Activated T-cell treated with anti-CD3 and anti-CD28 coated beads for 24 hours (primary cell): Measurements from ENCODE around the gene LRRIQ4.

Source experiments
- DNase-seq: peaks from one replicate; pipeline ENCODE4 v3.0.0-alpha.2; 2020; ENCODE audit warnings: low read depth

Gene LRRIQ4

DNA sequence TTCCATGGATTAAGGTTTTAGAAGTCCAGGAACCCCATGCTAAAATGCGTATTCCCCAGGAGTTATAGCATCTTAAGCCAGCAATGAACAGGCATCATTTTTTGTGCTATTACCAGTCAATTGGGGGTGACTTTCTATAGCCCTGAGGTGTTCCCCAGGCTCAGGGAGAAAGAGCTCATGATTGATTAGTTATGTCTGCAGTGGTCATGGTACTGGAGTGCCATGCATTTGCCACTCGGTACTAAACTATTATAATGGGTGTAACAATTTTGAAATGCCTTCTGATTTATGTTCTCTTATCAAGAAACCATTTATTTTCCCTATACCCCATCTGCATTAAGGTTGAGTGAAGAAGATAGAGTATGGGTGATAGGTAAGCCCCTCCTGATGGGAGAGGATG lies 45.1 kb downstream of the LRRIQ4 start:
- DNase-seq = no peak

DNA sequence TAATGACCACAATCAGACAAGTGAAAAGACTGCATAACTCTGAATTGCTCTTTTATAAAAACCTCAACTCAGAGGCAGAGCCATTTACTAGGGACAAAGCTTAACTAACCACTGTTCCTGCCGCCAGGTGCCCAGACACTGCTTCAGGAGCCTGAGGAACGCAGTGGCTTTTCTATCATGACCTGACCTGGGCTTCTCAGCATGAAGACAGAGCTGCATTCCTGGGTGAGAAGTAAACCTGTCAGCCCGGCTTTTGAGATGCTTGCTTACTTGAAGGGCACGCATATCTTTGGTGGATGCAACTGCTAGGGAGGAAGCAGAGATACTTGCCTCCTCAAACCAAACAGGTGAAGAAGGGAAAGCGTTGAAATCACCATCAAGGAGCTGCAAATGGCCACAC lies 49.2 kb downstream of the LRRIQ4 start:
- no peak for DNase-seq

DNA sequence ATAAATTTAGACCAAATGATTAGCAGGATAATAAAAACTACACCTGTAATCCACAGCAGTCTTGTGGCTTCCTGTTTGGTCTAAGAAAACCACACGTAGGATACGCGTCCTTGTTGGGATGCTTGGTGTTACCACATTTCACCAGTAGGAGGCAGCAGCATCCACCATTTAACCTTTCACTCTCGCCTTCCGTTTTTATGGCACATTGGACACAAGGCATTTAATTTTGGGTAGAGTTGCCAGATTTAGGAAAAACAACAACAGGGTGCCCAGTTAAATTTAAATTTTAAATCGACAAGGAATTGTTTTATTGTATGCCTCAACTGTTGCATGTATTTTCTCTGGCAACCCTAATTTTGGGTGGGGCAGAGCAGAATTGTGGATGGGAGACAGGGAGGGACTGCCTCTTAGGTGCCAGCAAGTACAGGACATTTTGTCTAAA lies 50.8 kb downstream of the LRRIQ4 start:
- peak; percentile 49 for DNase-seq

DNA sequence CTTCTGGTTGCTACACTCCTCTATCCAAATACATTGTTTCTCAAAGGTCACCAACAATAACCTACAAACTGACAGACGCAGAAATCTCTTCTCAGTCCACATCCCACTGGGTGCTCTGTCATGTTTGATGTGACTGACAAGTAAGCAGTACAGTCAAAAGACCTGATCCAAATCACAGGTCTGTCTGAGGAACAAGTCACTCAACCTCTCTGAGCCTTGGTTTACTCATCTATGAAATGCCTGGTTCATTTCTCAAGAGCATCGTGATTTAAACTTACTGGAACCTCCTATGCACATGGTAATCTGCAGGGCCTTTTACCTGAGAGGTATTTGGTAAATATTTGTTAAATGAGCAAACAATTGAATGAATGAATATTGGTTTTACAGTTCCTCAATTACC lies 51.6 kb downstream of the LRRIQ4 start:
- no peak for DNase-seq

DNA sequence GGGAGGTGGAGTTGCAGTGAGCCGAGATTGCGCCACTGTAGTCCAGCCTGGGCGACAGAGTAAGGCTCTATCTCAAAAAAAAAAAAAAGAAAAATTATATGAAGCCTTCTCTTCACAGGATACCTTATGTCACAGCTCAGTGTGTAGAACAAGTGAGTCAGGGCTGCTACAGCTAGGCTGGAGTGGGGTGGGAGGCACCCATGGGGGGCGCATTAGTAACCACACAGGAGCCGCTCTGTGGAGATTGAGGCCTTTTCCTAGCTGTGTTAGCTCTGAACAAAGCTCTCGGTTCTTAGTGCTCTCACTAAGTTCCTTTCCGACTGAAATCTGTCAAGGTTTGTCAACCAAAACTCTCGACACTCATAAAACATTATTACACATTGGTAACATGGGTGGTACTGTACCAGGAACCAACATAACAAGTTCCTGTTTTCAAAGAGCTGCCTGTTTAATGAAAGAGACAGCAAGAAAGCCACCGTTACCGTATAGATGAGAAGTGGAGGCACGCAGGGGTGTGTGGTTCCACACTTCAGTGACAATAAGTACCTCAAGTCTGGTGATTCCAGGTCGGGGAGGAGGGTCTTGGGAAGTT lies 52.6 kb downstream of the LRRIQ4 start:
- DNase-seq = no peak

DNA sequence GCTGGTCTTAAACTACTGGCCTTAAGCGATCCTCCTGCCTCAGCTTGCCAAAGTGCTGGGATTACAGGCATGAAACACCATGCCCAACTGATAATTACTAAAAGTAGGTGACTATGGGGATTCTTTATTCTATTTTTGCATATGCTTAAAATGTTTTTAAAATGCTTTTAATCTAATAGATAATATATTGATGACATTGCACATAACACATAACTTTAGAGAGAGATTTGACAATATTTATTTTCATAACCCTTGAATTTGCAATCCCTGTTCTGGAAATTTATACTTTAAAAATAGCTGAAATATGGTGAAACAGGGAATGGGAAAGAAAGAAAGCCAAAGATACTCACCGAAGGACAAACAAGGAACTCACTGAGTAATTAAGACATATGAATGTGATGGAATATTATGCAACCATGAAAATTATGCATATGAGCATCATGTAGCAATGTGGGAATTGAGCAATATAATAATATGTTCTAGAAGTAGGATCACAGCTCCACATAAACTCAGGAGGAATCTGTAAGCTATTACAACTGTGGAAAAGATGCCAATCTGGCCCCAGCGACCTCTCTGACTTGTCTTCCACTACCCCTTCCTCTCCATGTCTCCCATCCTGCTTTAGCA lies 55.0 kb downstream of the LRRIQ4 start:
- DNase-seq = no peak

DNA sequence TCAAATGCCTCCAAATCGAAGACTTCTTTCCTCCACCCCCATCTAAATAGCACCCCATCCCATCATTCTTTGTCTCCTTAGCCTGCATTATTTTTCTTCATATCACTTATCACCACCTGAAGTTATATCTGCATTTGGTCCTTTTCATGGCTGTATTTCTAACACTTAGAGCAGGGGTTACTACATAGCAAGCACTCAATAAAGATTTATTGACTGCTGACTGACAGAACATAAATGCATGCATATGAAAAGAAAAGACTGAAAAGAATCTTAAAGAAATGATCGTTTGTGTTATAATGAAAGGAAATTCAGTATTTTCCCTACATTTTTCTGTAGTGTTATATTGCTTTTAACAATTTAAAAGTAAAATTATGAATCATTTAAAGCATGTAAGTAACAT lies 55.7 kb downstream of the LRRIQ4 start:
- DNase-seq = no peak

DNA sequence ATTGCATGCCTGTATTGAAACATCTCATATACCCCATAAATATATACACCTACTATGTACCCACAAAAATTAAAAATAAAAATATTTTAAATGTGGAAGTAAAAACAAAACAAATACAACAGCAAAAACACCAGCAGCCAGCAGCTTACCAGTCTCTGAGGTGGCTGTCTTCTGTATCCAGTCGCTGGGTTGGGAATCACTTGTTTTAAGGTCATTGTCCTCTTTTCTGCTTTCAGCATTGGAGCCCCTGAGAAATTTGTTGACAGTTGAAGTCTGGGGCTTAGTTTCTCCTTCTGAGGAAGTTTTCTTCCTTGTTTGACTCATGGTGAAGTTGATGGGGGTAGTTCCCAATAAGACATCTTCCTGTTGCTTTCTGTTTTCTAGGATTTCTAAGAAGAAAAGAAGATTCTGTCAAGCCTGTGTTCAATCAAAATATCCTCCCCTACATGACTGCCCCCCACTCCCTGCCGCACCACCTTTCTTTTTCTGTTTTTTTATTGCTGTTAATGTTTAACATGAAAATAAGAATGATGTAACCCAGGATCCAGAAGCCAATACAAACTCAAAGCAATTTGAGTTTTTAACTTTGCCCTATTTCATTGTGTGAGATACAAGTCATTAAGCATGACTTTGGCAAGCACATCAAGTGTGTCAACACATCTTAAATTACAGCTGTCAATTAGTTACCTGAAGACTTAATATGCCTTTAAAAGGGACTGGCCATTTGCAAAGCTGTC lies 57.0 kb downstream of the LRRIQ4 start, which contains the start of gene LRRC31:
LRRC31 (minus strand) TSS at position 452 of the 737 bp plus-strand sequence; CDS start at position 324, 128 bp downstream.
- DNase-seq = no peak

DNA sequence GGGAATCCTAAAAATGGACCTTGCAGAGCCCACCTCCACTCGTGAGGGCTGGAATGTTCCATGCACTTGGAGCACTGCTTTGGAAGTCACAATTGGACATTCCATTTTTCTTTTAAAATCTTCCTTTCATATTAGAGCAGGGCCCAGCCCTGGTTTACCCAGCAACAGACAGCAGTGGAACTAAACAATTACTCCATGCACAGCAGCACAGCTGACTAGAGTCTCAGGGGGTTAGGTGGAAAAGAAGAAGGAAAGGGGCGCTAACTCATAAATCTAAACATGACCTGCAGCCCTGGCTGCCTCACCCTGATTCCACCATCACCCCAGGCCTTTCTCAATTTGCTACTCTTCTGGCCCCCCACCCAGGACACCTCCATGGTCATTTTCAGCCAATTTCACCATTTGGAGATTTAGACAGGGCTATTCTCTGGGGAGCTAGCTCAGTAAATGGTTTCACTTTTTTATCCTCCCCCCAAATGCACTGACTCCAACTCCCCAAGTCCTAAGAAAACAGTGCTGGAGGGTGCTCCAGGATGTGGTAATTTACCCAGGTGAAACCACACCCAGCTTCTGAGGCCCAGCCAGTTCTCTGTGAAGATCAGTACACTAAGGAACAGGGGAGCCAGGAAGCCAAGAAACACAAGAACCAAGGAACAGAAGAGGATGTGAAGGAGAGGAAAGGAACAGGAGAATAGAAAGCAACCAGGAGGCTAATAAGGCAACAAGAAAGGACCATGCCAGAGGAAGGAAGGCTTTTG lies 58.6 kb downstream of the LRRIQ4 start:
- DNase-seq = no peak

DNA sequence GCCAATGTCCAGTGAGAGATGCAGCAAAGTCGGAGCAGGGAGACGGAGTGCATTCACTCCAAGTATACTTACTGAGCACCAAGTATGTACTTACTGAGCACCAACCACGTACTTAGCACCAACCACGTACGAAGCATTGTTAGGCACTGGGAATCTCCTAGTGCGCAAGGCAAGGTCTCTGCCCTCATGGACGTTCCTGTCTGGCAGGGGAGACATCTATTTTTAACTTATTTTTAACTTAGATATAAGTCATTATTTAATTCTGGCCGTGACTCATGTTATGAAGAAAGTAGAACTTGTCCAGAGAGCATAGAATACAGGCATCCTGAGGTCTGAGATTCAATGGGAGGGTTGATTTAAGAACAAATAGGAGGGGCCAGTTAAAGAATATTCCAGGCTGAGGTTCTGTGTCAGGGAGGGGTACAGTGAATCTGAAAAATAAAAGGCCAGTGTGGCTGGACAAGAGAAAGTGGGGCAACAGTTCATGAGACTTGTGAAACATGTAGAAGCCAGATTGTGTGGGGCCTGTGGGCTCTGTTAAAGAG lies 66.4 kb downstream of the LRRIQ4 start:
- no peak for DNase-seq

DNA sequence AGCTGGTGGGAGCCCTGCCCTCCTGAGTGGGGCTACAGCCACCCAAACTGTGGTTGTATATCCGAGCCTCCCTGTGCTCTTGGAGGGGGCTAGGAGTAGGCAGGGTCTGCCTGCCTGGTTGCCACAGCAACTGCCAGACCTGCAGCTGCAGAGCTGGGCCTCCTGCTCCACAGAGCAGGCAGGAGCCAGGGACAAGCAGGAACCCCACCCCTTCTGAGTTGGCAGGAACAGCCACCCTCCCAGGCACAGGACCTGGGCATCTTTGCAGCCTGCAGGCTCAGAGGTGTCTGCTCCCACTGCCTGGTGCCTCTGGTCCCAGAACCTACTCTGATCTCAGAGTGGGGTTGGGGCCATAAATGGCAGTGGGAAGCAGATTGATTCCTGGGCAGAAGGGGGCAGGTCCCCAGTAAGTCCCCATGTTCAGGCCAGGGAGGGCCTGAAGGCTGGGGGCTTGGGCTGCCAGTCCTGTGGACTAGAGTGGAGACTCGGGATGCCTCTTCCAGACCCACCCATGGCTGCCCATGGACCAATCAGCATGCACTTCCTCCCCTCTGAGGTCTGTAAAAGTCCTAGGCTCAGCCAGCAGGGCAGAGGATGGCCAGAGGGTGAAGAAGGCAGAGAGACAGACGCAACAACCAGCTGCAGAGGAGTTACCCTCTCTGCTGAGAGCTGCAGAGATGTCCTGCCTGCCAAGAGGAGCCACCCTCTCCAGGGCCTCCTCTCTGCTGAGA lies 67.3 kb downstream of the LRRIQ4 start:
- no peak for DNase-seq

DNA sequence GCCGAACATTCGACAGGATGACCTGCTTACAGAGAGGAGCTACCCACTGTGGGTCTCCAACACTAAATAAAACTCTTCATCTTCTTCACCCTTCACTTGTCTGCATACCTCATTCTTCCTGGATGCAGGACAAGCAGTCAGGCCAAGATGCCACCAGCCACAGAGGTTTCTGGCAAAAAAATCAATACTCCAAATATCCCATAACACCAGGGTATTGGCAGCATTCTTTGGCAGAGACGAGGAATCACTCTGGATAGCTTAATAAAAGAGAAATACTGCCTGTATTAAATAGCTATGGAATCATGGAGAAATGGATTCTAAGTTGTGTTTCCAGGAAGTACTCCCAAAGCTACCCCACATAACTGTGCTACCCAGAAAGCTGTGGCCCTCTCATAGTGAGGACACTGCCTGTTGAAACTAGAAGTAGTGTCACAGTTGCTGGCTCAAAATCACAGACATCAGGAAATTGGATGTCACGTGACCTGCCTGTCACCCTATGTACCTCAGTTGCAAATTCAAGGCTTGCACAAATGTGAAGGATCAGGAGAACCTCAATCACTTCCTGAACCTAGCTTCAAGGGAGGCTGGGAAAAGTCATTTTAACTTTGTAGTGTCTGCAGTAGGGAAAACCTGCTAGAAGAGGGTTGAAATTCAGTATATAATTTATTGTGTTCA lies 68.0 kb downstream of the LRRIQ4 start:
- DNase-seq = no peak

DNA sequence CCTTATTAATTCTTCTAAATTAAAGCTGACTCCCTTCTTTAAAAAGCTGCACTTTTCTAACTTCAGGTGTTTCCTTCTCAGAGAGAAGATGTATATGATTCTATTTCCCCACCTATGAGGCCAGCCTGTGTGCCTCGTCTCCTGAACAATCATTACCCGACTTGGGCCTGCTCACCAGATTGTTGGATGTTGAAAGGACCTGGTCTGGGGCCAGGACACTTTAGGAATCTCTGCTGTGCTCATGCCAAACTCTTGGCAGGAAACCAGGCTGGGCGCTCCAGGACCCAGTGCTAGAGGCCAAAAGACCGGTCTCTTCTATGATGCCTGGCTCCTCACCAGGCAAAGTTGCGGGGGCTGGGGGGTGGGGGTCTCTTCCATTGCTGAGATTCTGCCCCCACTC lies 74.0 kb downstream of the LRRIQ4 start:
- DNase-seq = no peak
